Measurements from ENCODE around the gene SAP25.
"Not testable (repeated sequence)": the region's sequence is repeated elsewhere in the genome, so short reads cannot be mapped to it uniquely, and the experiment has no call there.

The SAP25 gene

GRCh38 chr7:100538654-100539435, 34.9 kb downstream of the SAP25 start, which contains the start of gene AGFG2:
Gene AGFG2 (plus strand): TSS chr7:100539203. CDS start chr7:100539347, 144 bp downstream.
- peak; percentile 97 to 100 (median 100) for DNase-seq

GRCh38 chr7:100538348-100538653, 35.4 kb downstream of the SAP25 start:
- no peak for DNase-seq

- DNase-seq, result not testable (repeated sequence)
Observed at GRCh38 chr7:100536695-100537094, 37.0 kb downstream of the SAP25 start.

- DNase-seq, result not testable (repeated sequence)
Observed at GRCh38 chr7:100535982-100536381, 37.7 kb downstream of the SAP25 start.

- no peak for DNase-seq
Observed at GRCh38 chr7:100532165-100533022, 41.3 kb downstream of the SAP25 start.

GRCh38 chr7:100528108-100528866, 45.4 kb downstream of the SAP25 start:
- not testable (repeated sequence) for DNase-seq

GRCh38 chr7:100523192-100523591, 50.5 kb downstream of the SAP25 start:
- not testable (repeated sequence) for DNase-seq
